ES-I3 (cell line): ENCODE measurements around the gene CYB5R2.
"Not testable (repeated sequence)": the region's sequence is repeated elsewhere in the genome, so short reads cannot be mapped to it uniquely, and the experiment has no call there.

Source experiments
- H3K36me3 ChIP-seq: 2 replicates; pipeline ENCODE4 v1.6.1; 2013; ENCODE audit warnings: mild to moderate bottlenecking, low read length, control low read depth, moderate library complexity; ENCODE audit not compliant: insufficient read depth
- H3K4me1 ChIP-seq: 2 replicates; pipeline ENCODE4 v1.6.1; 2013; ENCODE audit warnings: mild to moderate bottlenecking, control low read depth, low read length; ENCODE audit not compliant: insufficient read depth
- H3K9ac ChIP-seq: 2 replicates; pipeline ENCODE4 v1.6.1; 2013; ENCODE audit warnings: low read depth, mild to moderate bottlenecking, low read length, moderate library complexity
- H3K9me3 ChIP-seq: 2 replicates; pipeline ENCODE4 v1.6.1; 2013; ENCODE audit warnings: mild to moderate bottlenecking, low read length, moderate library complexity; ENCODE audit not compliant: control insufficient read depth, insufficient read depth

CYB5R2 gene

DNA sequence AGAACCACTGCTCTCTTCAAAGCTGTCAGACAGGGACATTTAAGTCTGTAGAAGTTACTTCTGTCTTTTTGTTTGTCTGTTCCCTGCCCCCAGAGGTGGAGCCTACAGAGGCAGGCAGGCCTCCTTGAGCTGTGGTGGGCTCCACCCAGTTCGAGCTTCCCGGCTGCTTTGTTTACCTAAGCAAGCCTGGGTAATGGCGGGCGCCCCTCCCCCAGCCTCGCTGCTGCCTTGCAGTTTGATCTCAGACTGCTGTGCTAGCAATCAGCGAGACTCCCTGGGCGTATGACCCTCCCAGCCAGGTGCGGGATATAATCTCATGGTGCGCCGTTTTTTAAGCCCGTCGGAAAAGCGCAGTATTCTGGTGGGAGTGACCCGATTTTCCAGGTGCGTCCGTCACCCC is 9.8 kb downstream of the CYB5R2 start:
- H3K9me3 ChIP-seq, H3K9ac ChIP-seq: not testable (repeated sequence)

DNA sequence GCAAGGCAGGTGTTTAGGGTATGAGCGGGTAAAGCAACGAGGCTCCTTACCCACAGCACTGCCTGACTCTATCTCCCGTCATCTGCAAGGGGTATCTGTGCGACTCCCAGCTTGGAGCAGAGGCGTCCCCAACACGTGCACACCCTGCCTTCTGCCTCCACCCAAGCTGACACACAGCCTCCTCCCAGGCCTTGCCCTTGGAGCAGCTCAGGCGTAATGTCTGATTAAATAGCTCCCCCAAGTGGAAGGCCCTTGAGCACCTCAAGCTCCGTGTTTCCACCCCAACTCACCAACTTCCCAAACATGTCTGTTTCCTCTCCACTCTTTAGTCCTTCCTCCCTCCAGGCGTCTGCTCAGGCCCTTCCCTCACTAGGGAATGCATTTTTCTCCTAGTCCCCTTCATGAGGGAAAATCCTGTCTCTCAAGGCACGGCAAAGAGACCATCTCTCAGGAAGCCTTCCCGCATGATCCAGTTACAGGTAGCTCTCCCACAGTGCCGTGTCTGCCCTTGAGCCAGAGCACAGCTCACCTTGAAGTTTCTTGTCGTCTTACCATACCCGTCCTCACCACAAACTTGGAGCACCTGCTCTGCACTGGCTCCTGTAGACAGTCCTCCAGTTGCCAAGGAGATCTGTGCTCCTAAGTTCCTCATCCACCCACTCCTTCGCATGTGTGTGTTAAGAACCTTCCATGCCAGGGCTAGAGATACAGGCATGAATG is 15.8 kb downstream of the CYB5R2 start:
- Histone ChIP-seq H3K9ac (no peak overlapping the region), H3K4me1 (no peaks in the 10 kb centered on the region), H3K9me3 (no peaks in the 10 kb centered on the region), H3K36me3 (no peaks in the 10 kb centered on the region)

More for the DNA sequence above, 9.8 kb downstream of the CYB5R2 start:
- not testable (repeated sequence) for H3K4me1 ChIP-seq
- H3K36me3 ChIP-seq = peaks cover 12% of the 10 kb centered on the region

DNA sequence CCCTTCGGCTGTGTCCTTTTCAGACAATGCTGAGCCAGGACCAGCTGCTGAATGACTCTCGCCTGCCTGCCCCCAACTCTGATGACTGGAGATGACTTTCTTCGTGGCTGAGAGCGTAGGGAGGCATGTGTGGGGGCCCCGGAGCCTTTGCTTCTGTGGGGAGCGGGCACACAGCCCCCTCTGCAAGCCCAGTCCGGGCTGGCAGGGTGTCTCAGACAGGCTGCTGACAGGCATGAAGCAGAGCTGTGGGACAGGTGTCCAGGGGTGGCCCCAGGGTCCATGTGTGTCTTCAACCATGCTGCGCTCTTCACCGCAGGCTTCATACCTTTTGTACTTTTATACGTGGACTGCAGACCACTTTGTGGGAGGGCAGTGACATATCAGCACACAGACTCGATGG is 16.6 kb downstream of the CYB5R2 start:
- H3K4me1 ChIP-seq = no peaks in the 10 kb centered on the region
- H3K36me3 ChIP-seq = no peaks in the 10 kb centered on the region
- no peaks in the 10 kb centered on the region for H3K9me3 ChIP-seq
- no peak overlapping the region for H3K9ac ChIP-seq

DNA sequence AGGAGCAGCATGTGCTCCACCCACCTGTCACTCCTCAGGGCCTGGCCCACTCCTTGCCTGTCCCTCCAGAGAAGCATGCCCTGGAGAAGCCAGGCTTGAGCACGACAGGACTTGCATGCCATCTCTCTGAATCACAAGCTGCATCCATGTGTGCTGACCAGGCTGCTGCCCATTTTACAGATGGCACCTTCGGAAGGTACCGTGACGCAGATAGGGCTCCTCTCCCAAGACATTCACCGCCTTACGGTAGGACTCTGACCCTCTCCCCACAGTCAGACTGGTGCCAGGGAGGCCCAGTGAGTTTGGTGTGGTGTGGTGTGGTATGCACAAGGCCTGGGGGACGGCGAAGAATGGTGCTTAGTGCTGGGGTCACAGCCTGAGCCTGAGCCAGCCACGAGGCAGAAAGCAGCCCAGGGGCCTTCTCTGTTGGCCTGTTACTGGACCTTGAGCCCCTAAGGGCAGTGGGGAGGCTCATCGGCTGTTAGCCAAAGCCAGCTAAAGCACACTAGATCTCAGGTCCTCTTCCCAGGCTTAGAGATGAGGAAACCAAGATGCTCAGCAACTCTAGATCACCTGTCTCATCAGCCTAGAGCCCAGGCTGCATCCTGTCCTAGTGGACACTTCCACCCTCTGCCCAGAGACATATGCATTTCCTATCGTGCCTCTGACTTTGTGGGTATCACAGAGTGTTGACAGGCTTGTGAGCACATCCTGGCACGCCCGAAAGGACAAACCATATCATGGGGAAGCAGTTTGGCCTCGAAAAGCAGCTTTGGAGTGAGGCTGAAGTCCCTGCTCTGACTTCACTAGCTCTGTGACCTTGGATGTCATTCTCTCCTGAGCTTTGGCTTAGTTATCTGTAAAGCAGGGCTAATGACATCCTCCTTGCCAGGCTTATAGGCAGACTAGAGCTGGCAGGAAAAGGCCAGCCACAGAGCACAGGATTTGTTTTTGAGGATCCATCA is 17.8 kb downstream of the CYB5R2 start:
- Histone ChIP-seq H3K4me1 (no peaks in the 10 kb centered on the region), H3K36me3 (no peaks in the 10 kb centered on the region), H3K9ac (no peak overlapping the region), H3K9me3 (no peaks in the 10 kb centered on the region)

DNA sequence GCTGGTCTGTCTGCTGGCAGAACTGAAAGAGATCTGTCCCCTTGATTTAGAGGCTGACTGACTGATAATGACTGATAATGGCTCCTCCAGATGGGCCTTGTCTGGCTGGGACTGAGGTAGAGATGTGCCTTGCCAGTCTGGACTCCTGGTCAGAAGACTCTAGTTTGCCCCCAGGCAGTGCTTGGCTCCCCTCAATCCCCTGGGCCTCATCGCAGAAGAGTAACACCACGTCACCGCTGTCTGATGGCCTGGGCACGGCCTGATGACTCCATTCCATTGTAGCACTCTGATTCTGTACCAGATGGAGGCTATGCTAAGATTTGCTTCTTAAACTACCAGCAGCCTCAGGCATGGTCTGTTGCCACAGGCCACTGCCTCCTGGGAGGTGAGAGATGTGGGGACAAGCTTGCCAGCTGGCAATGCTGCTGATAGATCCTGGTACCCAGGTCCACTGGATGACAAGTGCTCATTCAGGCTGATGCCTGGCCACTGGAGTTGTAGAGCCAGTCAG is 19.1 kb downstream of the CYB5R2 start:
- Histone ChIP-seq H3K9ac (no peak overlapping the region), H3K9me3 (no peaks in the 10 kb centered on the region), H3K36me3 (no peaks in the 10 kb centered on the region; the same call in 1 of the 2 replicates), H3K4me1 (no peaks in the 10 kb centered on the region)

DNA sequence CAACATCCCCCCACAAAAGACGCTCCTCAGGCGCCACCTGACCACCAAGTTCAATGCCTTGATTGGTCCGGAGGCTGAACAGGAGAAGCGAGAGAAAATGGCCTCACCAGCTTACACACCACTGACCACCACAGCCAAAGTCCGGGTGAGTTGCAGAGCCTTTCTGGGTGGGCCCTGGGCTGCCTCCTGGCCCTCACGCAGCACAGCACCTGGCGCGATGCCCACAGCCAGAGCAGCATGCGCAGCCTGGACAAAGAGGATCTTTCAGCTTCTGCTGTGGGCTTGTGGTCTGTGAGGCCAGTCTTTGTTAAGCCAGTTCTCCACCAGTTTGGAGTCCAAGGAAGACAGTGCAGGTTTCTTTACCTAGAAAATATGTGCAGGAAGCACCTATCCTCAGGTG is 21.6 kb downstream of the CYB5R2 start:
- no peaks in the 10 kb centered on the region for H3K9me3 ChIP-seq
- no peak overlapping the region for H3K9ac ChIP-seq
- no peaks in the 10 kb centered on the region for H3K4me1 ChIP-seq
- H3K36me3 ChIP-seq = no peaks in the 10 kb centered on the region; the same call in 1 of the 2 replicates

DNA sequence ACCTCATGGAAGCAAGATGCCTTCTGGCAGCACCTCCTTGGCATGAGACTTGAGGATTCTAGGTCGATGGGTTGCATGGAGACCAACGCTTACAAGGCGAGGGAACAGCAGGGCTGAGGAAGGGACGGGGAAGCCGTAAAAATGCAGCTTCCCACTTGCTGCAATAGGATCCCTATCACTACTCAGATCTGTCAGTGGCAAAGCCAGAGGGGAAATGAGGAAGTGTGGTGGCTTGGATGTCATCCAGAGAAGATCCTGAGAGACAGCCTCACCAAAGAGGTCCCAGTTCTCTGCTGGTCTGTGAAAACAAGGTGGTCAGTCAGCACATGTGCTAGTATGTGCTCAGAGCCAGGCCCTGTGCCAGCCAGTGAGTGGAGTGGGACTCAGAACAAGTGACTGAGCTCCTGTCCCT is 22.2 kb downstream of the CYB5R2 start:
- Histone ChIP-seq H3K9ac (no peak overlapping the region), H3K9me3 (no peaks in the 10 kb centered on the region), H3K36me3 (no peaks in the 10 kb centered on the region; the same call in 1 of the 2 replicates), H3K4me1 (no peaks in the 10 kb centered on the region)

DNA sequence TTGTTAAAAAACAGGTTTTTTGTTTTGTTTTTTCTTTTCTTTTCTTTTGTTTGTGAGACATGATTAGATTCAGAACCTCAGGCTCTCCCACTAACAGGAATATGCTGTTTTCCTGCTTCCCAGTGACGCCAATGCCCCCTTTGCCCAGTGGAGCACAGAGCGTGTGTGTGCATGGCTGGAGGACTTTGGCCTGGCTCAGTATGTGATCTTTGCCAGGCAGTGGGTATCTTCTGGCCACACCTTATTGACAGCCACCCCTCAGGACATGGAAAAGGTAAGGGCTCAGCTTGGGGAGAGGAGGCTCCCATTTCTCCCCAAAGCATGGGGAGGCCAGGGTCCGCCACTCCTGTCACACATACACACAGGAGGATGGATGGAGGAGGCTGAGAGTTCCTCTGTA is 25.0 kb downstream of the CYB5R2 start:
- H3K4me1 ChIP-seq = no peaks in the 10 kb centered on the region
- H3K9me3 ChIP-seq = no peaks in the 10 kb centered on the region
- H3K36me3 ChIP-seq = no peaks in the 10 kb centered on the region; the same call in 1 of the 2 replicates
- no peak overlapping the region for H3K9ac ChIP-seq

DNA sequence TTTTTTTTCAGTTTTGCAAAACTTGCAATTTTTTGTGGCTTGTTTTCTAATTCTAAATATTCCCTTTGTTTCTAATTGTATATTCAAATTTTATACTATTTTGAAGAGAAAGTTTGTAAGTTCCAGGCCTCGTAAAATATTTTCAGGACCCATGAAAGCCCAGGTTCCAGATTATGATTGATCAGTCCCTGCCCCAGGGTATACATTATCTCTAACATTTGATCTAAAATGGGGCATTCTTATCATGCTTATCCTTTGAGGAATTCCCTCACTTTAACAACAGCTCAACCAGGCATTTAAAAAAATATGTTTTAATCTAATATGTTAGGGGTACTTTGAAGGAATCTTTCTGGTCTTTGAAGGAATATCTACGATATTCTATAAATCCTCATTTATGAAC is 26.4 kb downstream of the CYB5R2 start:
- H3K9ac ChIP-seq = no peak overlapping the region
- no peaks in the 10 kb centered on the region for H3K9me3 ChIP-seq
- no peaks in the 10 kb centered on the region; the same call in 1 of the 2 replicates for H3K36me3 ChIP-seq
- no peaks in the 10 kb centered on the region for H3K4me1 ChIP-seq

DNA sequence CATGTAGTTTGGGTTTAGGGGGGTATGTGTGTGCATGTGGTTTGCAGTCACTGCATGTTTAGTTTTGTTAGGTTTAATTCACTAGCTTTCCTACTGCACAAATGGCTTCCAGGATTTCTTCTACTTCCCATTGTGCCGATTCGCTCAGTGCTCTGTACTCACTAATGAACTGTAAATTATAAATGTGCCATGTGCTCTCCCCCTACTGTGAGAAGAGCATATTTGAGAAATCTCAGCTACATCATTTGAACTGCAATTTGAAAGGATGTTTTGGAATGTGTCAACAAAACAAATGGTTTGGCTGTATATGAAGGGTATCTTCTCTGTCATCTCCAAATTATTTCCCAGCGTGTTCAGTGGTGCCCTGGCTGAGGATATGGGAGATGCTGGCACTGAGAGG is 28.1 kb downstream of the CYB5R2 start:
- Histone ChIP-seq H3K9ac (no peak overlapping the region), H3K9me3 (no peaks in the 10 kb centered on the region), H3K4me1 (no peaks in the 10 kb centered on the region), H3K36me3 (no peaks in the 10 kb centered on the region; the same call in 1 of the 2 replicates)

DNA sequence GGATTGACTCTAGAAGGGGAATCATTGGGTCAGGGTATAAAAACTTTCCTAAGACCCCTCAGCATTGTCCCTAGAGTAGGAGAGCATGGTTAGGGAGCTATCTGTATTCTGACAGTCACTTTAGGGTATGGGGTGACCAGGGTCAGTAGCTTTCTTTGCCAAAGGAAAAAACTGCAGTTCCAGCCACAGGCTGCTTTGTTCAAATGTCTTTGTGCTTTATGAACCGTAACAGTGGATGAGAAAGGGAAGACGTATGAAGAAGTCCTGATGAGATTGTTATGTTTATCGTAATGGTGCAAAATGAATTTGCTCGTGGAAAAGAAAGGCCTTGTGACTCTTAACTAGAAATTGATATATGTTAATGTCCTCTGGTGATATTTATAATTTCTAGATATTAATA is 30.0 kb downstream of the CYB5R2 start:
- no peaks in the 10 kb centered on the region for H3K9me3 ChIP-seq
- H3K36me3 ChIP-seq = no peaks in the 10 kb centered on the region; the same call in 1 of the 2 replicates
- H3K4me1 ChIP-seq = no peaks in the 10 kb centered on the region
- no peak overlapping the region for H3K9ac ChIP-seq

DNA sequence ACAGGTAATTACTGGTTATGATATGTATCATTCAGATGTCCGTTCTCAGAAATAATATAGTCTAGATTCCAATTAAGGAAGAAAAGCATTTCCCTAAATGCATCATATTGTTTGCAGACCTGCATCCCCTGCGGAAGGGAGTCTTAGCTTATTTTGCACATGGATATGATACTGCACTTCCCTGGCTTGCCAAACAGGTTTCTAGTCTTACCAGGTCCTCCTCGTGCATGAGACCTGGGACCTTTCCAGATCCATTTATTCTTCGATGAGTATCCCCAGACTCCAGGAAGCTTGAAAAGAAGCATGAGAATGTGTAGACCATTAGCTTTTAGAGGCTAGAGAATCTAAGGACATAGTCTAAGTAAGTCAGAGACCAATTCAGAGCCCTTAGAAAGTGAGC is 30.6 kb downstream of the CYB5R2 start:
- H3K4me1 ChIP-seq = no peaks in the 10 kb centered on the region
- no peaks in the 10 kb centered on the region; the same call in 1 of the 2 replicates for H3K36me3 ChIP-seq
- no peak overlapping the region for H3K9ac ChIP-seq
- H3K9me3 ChIP-seq = no peaks in the 10 kb centered on the region

DNA sequence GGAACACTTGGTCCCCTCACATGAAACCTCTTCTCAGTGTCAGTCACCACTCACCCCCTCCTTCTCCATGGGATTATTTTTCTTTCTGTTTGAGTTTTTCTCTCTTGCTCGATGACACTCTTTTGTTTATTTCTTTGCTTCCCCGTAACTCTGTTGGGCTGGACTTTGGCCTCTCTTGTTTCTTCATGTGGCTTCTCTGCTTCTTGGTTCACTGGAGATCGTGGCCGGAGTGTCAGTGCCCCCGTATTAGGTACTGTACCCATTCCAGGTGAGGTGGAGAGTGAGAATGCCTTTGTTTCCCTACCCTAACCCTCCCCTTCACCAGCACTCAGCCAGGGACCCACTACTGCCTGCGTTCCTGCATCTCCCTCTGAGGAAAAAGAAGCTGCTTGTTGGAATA is 32.5 kb downstream of the CYB5R2 start:
- Histone ChIP-seq H3K4me1 (no peaks in the 10 kb centered on the region), H3K9ac (no peak overlapping the region), H3K9me3 (no peaks in the 10 kb centered on the region), H3K36me3 (no peaks in the 10 kb centered on the region; the same call in 1 of the 2 replicates)

DNA sequence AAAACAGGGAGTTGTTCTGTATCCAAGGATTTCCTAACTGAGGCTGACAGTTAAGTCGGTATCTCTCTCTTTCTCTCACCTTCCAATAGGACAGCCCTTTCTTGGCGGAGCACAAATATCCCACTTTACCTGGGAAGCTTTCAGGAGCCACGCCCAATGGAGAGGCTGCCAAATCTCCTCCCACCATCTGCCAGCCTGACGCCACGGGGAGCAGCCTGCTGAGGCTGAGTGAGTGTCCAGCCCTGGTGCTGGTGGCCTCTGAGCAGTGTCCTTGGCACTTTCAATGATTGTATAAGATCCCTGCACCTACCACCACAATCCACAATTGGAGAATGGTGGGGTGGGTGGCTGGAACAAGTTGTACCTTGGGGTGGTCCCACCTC is 33.7 kb downstream of the CYB5R2 start:
- H3K9me3 ChIP-seq = no peaks in the 10 kb centered on the region
- H3K9ac ChIP-seq = no peak overlapping the region
- no peaks in the 10 kb centered on the region for H3K4me1 ChIP-seq
- no peaks in the 10 kb centered on the region; the same call in 1 of the 2 replicates for H3K36me3 ChIP-seq
